Measurements from ENCODE around the gene GNAL. TPM values are rescaled to one million over a fixed set of nuclear protein-coding genes. Genes with fewer than 3 reads are reported as not detected.

The GNAL gene
- total RNA-seq, 1 donor from 2014 or later = 4.5 TPM

DNA sequence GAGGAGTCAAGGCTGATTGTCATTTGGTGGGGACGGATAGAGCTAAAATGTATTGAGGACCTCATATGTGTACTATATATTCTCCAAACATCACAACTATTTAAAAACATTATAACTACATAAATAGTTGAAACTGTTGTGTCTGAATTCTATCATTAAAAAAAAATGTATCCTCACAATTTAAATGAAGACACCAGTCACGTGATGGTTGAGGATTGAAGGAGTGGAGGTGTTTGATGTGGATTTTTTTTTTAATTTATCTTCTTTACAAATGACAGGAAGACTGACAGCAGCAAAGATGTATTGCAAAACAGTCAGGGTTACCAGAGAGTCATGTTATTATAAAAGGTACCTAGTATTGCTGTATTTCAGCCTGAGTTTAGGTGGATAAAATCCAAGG lies 30.0 kb downstream of the GNAL start:
- H3K4me2 ChIP-seq (ENCODE audit: low read length) = no peak overlapping the region
- no peaks in the 10 kb centered on the region for H3K36me3 ChIP-seq (ENCODE audit: insufficient read depth, low read length)
- FAIRE-seq (no peak), DNase-seq (ENCODE audit: low read depth) (no peak)
- H3K9ac ChIP-seq (ENCODE audit: low read length) = no peak overlapping the region
- Mint-ChIP-seq H3K27me3 (ENCODE audit: low read depth, unreplicated experiment) (peaks cover 6% of the 10 kb centered on the region), H3K4me3 (ENCODE audit: unreplicated experiment) (no peak overlapping the region), H3K4me1 (ENCODE audit: low read depth, unreplicated experiment) (peaks cover 3% of the 10 kb centered on the region), H3K9me3 (ENCODE audit: unreplicated experiment) (peaks cover 5% of the 10 kb centered on the region), H3K27ac (ENCODE audit: unreplicated experiment) (no peak overlapping the region), H3K36me3 (ENCODE audit: low read depth, unreplicated experiment) (peaks cover 2% of the 10 kb centered on the region)
- H3K79me2 ChIP-seq (ENCODE audit: insufficient read depth, low read length) = no peaks in the 10 kb centered on the region
- H3K9me3 ChIP-seq (ENCODE audit: insufficient read depth, low read depth, low read length) = no peaks in the 10 kb centered on the region
- H3K27me3 ChIP-seq (ENCODE audit: insufficient read depth, low read length) = peaks cover 3% of the 10 kb centered on the region
- no peaks in the 10 kb centered on the region for H3K4me1 ChIP-seq (ENCODE audit: insufficient read depth, low read length)
- no peak overlapping the region for H2AFZ ChIP-seq (ENCODE audit: low read depth, low read length)
- no peak overlapping the region for H3K27ac ChIP-seq (ENCODE audit: low read depth, low read length)
- TF ChIP-seq EZH2 (IDR thresholded peaks at IDR 0.05; ENCODE audit: insufficient read depth, low read length) = no peak
- TF ChIP-seq, protein P1, sequence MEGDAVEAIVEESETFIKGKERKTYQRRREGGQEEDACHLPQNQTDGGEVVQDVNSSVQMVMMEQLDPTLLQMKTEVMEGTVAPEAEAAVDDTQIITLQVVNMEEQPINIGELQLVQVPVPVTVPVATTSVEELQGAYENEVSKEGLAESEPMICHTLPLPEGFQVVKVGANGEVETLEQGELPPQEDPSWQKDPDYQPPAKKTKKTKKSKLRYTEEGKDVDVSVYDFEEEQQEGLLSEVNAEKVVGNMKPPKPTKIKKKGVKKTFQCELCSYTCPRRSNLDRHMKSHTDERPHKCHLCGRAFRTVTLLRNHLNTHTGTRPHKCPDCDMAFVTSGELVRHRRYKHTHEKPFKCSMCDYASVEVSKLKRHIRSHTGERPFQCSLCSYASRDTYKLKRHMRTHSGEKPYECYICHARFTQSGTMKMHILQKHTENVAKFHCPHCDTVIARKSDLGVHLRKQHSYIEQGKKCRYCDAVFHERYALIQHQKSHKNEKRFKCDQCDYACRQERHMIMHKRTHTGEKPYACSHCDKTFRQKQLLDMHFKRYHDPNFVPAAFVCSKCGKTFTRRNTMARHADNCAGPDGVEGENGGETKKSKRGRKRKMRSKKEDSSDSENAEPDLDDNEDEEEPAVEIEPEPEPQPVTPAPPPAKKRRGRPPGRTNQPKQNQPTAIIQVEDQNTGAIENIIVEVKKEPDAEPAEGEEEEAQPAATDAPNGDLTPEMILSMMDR (IDR thresholded peaks at IDR 0.05; ENCODE audit: insufficient read depth, low read depth, low read length) = no peak
- H3K4me3 ChIP-seq (ENCODE audit: insufficient read depth, low read depth, low read length) = no peak overlapping the region
- H4K20me1 ChIP-seq (ENCODE audit: insufficient read depth, low read length) = no peaks in the 10 kb centered on the region

DNA sequence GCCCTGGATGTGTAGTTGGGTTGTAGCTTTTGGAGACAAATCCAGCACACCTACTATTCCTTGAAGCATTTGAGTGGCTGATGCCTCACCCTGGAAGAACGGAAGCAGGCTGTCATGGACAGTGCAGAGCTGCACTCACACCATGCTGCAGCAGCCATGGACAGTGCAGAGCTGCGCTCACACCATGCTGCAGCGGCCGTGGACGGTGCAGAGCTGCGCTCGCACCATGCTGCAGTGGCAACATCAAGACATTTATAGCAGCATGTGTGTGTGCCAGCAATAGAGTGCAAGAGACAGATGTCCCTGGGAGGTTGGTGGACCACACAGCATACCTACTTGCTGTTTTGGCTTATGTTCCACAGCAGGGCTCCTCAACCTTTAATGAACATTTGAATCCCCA lies 30.6 kb downstream of the GNAL start:
- no peak overlapping the region for H3K9ac ChIP-seq (ENCODE audit: low read length)
- no peak overlapping the region for H2AFZ ChIP-seq (ENCODE audit: low read depth, low read length)
- TF ChIP-seq EZH2 (IDR thresholded peaks at IDR 0.05; ENCODE audit: insufficient read depth, low read length) = no peak
- TF ChIP-seq, protein P1 (IDR thresholded peaks at IDR 0.05; ENCODE audit: insufficient read depth, low read depth, low read length) = no peak
- no peaks in the 10 kb centered on the region for H3K36me3 ChIP-seq (ENCODE audit: insufficient read depth, low read length)
- Mint-ChIP-seq H3K27me3 (ENCODE audit: low read depth, unreplicated experiment) (peaks cover under 1% of the 10 kb centered on the region), H3K4me3 (ENCODE audit: unreplicated experiment) (no peak overlapping the region), H3K9me3 (ENCODE audit: unreplicated experiment) (peaks cover 9% of the 10 kb centered on the region), H3K27ac (ENCODE audit: unreplicated experiment) (no peak overlapping the region), H3K4me1 (ENCODE audit: low read depth, unreplicated experiment) (no peaks in the 10 kb centered on the region), H3K36me3 (ENCODE audit: low read depth, unreplicated experiment) (peaks cover 2% of the 10 kb centered on the region)
- no peak overlapping the region for H3K4me2 ChIP-seq (ENCODE audit: low read length)
- no peak overlapping the region for H3K4me3 ChIP-seq (ENCODE audit: insufficient read depth, low read depth, low read length)
- H3K27me3 ChIP-seq (ENCODE audit: insufficient read depth, low read length) = peaks cover 3% of the 10 kb centered on the region
- no peaks in the 10 kb centered on the region for H4K20me1 ChIP-seq (ENCODE audit: insufficient read depth, low read length)
- FAIRE-seq (no peak), DNase-seq (ENCODE audit: low read depth) (no peak)
- H3K27ac ChIP-seq (ENCODE audit: low read depth, low read length) = no peak overlapping the region
- H3K9me3 ChIP-seq (ENCODE audit: insufficient read depth, low read depth, low read length) = no peaks in the 10 kb centered on the region
- no peaks in the 10 kb centered on the region for H3K79me2 ChIP-seq (ENCODE audit: insufficient read depth, low read length)
- no peaks in the 10 kb centered on the region for H3K4me1 ChIP-seq (ENCODE audit: insufficient read depth, low read length)

DNA sequence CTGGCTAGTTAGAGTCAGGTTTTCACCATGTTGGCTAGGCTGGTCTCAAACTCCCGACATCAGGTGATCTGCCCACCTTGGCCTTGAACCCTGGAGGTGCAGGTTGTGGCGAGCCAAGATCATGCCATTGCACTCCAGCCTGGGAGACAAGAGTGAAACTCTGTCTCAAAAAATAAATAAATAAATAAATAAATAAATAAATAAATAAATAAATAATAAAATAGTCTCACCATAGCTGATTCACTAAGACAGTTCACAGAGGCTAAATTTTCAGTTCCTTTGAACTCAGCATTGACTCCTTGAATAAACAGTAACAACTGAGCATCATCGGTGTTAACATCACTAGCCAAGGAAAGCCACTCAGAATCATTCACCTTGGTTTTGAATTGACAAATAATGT lies 32.7 kb downstream of the GNAL start:
- FAIRE-seq (no peak), DNase-seq (ENCODE audit: low read depth) (no peak)
- Histone ChIP-seq H3K79me2 (ENCODE audit: insufficient read depth, low read length) (no peaks in the 10 kb centered on the region), H2AFZ (ENCODE audit: low read depth, low read length) (no peak overlapping the region), H3K4me1 (ENCODE audit: insufficient read depth, low read length) (no peaks in the 10 kb centered on the region), H4K20me1 (ENCODE audit: insufficient read depth, low read length) (no peaks in the 10 kb centered on the region), H3K4me2 (ENCODE audit: low read length) (no peak overlapping the region), H3K4me3 (ENCODE audit: insufficient read depth, low read depth, low read length) (no peak overlapping the region), H3K36me3 (ENCODE audit: insufficient read depth, low read length) (no peaks in the 10 kb centered on the region), H3K27ac (ENCODE audit: low read depth, low read length) (no peak overlapping the region), H3K9ac (ENCODE audit: low read length) (no peak overlapping the region), H3K27me3 (ENCODE audit: insufficient read depth, low read length) (peaks cover 8% of the 10 kb centered on the region), H3K9me3 (ENCODE audit: insufficient read depth, low read depth, low read length) (no peaks in the 10 kb centered on the region)
- Mint-ChIP-seq H3K4me3 (ENCODE audit: unreplicated experiment) (no peak overlapping the region), H3K4me1 (ENCODE audit: low read depth, unreplicated experiment) (no peaks in the 10 kb centered on the region), H3K9me3 (ENCODE audit: unreplicated experiment) (peaks cover 6% of the 10 kb centered on the region), H3K36me3 (ENCODE audit: low read depth, unreplicated experiment) (no peaks in the 10 kb centered on the region), H3K27ac (ENCODE audit: unreplicated experiment) (no peak overlapping the region), H3K27me3 (ENCODE audit: low read depth, unreplicated experiment) (peaks cover 2% of the 10 kb centered on the region)
- TF ChIP-seq, protein P1 (IDR thresholded peaks at IDR 0.05; ENCODE audit: insufficient read depth, low read depth, low read length) = no peak
- TF ChIP-seq EZH2 (IDR thresholded peaks at IDR 0.05; ENCODE audit: insufficient read depth, low read length) = no peak
